Measurements from ENCODE around the gene VEGFB.
A peak's percentile ranks its signal among the peaks of the same experiment; 100 is the strongest.

VEGFB gene

GRCh38 chr11:64284048-64284961 lies 49.9 kb downstream of the VEGFB start, which contains the start of gene BAD:
Gene BAD, minus strand, starts transcription at chr11:64284665. Its CDS starts 297 bp downstream, at chr11:64284368.
- H3K27me3 ChIP-seq (ENCODE audit: control insufficient read depth, insufficient read depth, low read length) = no peaks in the 10 kb centered on the region
- H3K9me3 ChIP-seq (replicated peaks; ENCODE audit: low read length) = no peaks in the 10 kb centered on the region
- H3K4me2 ChIP-seq (ENCODE audit: low read length) = peak within 1 kb of the TSS; percentile 99
- H3K4me3 ChIP-seq (ENCODE audit: low read length) = peak within 1 kb of the TSS; percentile 84
- H3K4me1 ChIP-seq (ENCODE audit: control insufficient read depth, insufficient read depth, low read length) = peaks cover 20% of the 10 kb centered on the region
- H3K36me3 ChIP-seq (ENCODE audit: insufficient read depth, low read length) = no peaks in the 10 kb centered on the region
- peak within 1 kb of the TSS; percentile 88 for H3K9ac ChIP-seq (ENCODE audit: low read depth, low read length)

- Histone ChIP-seq H3K36me3 (ENCODE audit: insufficient read depth, low read length) (no peaks in the 10 kb centered on the region), H3K4me1 (ENCODE audit: control insufficient read depth, insufficient read depth, low read length) (peaks cover 20% of the 10 kb centered on the region), H3K27me3 (ENCODE audit: control insufficient read depth, insufficient read depth, low read length) (peaks cover 1% of the 10 kb centered on the region), H3K9ac (ENCODE audit: low read depth, low read length) (peak within 1 kb of the TSS; percentile 88), H3K4me3 (ENCODE audit: low read length) (peak within 1 kb of the TSS; percentile 84), H3K9me3 (replicated peaks; ENCODE audit: low read length) (no peaks in the 10 kb centered on the region), H3K4me2 (ENCODE audit: low read length) (peak within 1 kb of the TSS; percentile 99)
Measured at GRCh38 chr11:64284962-64285884, 50.8 kb downstream of the VEGFB start, which contains the start of gene GPR137. Gene GPR137, plus strand, starts transcription at chr11:64285848. Its CDS starts 677 bp downstream, at chr11:64286525.

DNA sequence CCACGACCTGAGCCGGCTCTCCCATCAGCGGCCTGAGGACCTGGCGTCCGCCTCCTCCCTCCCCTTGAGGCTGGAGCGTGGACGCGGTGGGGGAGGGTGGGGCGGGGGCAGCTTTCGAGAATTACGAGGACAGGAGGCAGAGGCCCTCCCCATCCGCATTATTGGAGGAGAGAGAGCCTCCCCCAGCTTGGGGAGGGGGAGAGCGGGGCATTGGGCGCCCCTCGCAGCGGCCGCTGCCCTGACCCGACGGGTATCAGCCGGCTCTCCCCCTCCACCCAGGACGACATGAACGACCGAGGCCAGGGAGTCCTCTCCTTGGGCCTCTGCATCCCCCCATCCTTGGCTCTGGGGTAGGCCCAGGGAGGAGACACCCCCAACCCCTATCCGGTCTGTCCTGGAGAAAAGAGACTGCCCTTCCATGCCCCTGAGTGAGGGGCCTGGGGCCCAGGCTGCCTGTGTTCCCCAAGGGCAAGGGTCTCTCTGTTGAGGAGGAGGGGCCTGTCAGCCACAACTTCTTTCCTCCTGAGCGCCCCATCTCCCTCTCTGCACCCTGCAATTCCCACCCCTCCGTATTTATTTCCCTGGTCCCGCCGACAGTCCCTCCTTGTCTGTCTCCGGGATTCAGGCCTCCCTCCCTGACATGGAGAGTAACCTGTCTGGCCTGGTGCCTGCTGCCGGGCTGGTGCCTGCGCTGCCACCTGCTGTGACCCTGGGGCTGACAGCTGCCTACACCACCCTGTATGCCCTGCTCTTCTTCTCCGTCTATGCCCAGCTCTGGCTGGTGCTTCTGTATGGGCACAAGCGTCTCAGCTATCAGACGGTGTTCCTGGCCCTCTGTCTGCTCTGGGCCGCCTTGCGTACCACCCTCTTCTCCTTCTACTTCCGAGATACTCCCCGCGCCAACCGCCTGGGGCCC lies 51.8 kb downstream of the VEGFB start:
- Histone ChIP-seq H3K4me1 (ENCODE audit: control insufficient read depth, insufficient read depth, low read length) (peaks cover 20% of the 10 kb centered on the region), H3K27me3 (ENCODE audit: control insufficient read depth, insufficient read depth, low read length) (peaks cover 11% of the 10 kb centered on the region), H3K4me3 (ENCODE audit: low read length) (peak overlapping the region; percentile 84)

GRCh38 chr11:64286801-64287159 lies 52.4 kb downstream of the VEGFB start:
- Histone ChIP-seq H3K27me3 (ENCODE audit: control insufficient read depth, insufficient read depth, low read length) (peaks cover 16% of the 10 kb centered on the region), H3K9me3 (replicated peaks; ENCODE audit: low read length) (no peaks in the 10 kb centered on the region), H3K4me2 (ENCODE audit: low read length) (no peak overlapping the region), H3K4me3 (ENCODE audit: low read length) (no peak overlapping the region), H3K9ac (ENCODE audit: low read depth, low read length) (no peak overlapping the region), H3K36me3 (ENCODE audit: insufficient read depth, low read length) (no peaks in the 10 kb centered on the region), H3K4me1 (ENCODE audit: control insufficient read depth, insufficient read depth, low read length) (peaks cover 21% of the 10 kb centered on the region)

More for the DNA sequence above, 51.8 kb downstream of the VEGFB start:
- Histone ChIP-seq H3K9me3 (replicated peaks; ENCODE audit: low read length) (no peaks in the 10 kb centered on the region), H3K9ac (ENCODE audit: low read depth, low read length) (peak overlapping the region; percentile 88), H3K36me3 (ENCODE audit: insufficient read depth, low read length) (no peaks in the 10 kb centered on the region), H3K4me2 (ENCODE audit: low read length) (peak overlapping the region; percentile 99)

DNA sequence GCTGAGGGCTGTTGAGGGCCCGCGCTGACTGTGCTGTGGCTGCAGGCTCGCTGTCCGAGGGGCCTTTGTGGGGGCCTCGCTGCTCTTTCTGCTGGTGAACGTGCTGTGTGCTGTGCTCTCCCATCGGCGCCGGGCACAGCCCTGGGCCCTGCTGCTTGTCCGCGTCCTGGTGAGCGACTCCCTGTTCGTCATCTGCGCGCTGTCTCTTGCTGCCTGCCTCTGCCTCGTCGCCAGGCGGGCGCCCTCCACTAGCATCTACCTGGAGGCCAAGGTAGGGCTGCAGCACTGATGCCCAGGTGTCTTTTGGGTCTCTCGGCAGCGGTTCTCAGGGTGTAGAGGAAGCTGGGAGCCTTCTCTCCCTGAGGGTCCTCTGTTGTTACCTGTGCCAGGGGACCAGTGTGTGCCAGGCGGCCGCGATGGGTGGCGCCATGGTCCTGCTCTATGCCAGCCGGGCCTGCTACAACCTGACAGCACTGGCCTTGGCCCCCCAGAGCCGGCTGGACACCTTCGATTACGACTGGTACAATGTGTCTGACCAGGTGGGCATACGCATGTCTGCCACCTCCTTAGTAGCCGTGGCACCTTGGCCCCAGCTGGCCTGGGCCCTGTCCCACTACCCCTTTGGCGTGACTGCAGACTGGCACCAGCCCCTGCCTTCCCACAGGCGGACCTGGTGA lies 53.4 kb downstream of the VEGFB start:
- Histone ChIP-seq H3K27me3 (ENCODE audit: control insufficient read depth, insufficient read depth, low read length) (peaks cover 27% of the 10 kb centered on the region), H3K9ac (ENCODE audit: low read depth, low read length) (no peak overlapping the region), H3K4me1 (ENCODE audit: control insufficient read depth, insufficient read depth, low read length) (peaks cover 28% of the 10 kb centered on the region), H3K9me3 (replicated peaks; ENCODE audit: low read length) (no peaks in the 10 kb centered on the region), H3K4me3 (ENCODE audit: low read length) (no peak overlapping the region), H3K4me2 (ENCODE audit: low read length) (no peak overlapping the region), H3K36me3 (ENCODE audit: insufficient read depth, low read length) (no peaks in the 10 kb centered on the region)

GRCh38 chr11:64288353-64288750 lies 54.0 kb downstream of the VEGFB start:
- Histone ChIP-seq H3K4me2 (ENCODE audit: low read length) (no peak overlapping the region), H3K9ac (ENCODE audit: low read depth, low read length) (no peak overlapping the region), H3K36me3 (ENCODE audit: insufficient read depth, low read length) (no peaks in the 10 kb centered on the region), H3K27me3 (ENCODE audit: control insufficient read depth, insufficient read depth, low read length) (peaks cover 32% of the 10 kb centered on the region), H3K4me1 (ENCODE audit: control insufficient read depth, insufficient read depth, low read length) (peaks cover 26% of the 10 kb centered on the region), H3K9me3 (replicated peaks; ENCODE audit: low read length) (no peaks in the 10 kb centered on the region), H3K4me3 (ENCODE audit: low read length) (no peak overlapping the region)
